Tibial nerve (tissue), 4 donors: ENCODE results near the gene CDKN2B-AS1.

Experiments
- EP300 ChIP-seq, 2 donors: sonication (generic); formaldehyde crosslinking; IDR thresholded peaks; one replicate each; pipeline ENCODE4 v1.6.1; 2017; ENCODE audit warnings: antibody characterized with exemption in 2 of 2, mild to moderate bottlenecking in 1 of 2
- TF ChIP-seq, protein P1 (sequence below), 5 experiments: fragments of 200-600 bp in 3 of 5; fragments of 450-650 bp in 2 of 5; sonication (generic) in 3 of 5; IDR thresholded peaks; one replicate each; pipeline ENCODE4 v1.5.1; 2016 to 2019; ENCODE audit warnings: antibody characterized with exemption in 5 of 5, mild to moderate bottlenecking in 3 of 5, moderate library complexity in 2 of 5

DNA sequence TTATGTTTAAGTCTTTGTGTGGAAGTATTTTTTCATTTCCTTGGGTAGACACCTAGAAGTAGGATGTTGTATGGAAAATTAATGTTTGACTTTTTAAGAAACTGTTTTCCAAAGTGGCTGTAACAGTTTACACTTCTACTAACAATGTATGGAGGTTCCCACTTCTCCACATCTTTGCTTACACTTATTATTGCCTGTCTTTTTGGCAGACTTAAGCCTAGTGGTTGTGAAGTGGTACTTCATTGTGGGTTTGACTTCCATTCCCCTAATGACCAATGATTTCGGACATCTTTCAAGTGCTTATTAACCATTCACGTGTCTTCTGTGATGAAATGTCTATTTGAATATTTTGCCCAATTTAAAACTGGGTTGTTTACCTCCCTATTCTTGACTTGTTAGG lies 106.0 kb downstream of the CDKN2B-AS1 start:
- TF ChIP-seq, protein P1, sequence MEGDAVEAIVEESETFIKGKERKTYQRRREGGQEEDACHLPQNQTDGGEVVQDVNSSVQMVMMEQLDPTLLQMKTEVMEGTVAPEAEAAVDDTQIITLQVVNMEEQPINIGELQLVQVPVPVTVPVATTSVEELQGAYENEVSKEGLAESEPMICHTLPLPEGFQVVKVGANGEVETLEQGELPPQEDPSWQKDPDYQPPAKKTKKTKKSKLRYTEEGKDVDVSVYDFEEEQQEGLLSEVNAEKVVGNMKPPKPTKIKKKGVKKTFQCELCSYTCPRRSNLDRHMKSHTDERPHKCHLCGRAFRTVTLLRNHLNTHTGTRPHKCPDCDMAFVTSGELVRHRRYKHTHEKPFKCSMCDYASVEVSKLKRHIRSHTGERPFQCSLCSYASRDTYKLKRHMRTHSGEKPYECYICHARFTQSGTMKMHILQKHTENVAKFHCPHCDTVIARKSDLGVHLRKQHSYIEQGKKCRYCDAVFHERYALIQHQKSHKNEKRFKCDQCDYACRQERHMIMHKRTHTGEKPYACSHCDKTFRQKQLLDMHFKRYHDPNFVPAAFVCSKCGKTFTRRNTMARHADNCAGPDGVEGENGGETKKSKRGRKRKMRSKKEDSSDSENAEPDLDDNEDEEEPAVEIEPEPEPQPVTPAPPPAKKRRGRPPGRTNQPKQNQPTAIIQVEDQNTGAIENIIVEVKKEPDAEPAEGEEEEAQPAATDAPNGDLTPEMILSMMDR (IDR thresholded peaks at IDR 0.05) = no peak
- no peak for TF ChIP-seq EP300 (IDR thresholded peaks at IDR 0.05)
